ENCODE data around the gene VPS50. TPM values are rescaled to one million over a fixed set of nuclear protein-coding genes. Genes with fewer than 3 reads are reported as not detected.
"Not testable (repeated sequence)": the region's sequence is repeated elsewhere in the genome, so short reads cannot be mapped to it uniquely, and the experiment has no call there.

Gene VPS50
- total RNA-seq, 3 donors from 2014 or later: 12.4 to 14.1 (median 13.6) TPM

DNA sequence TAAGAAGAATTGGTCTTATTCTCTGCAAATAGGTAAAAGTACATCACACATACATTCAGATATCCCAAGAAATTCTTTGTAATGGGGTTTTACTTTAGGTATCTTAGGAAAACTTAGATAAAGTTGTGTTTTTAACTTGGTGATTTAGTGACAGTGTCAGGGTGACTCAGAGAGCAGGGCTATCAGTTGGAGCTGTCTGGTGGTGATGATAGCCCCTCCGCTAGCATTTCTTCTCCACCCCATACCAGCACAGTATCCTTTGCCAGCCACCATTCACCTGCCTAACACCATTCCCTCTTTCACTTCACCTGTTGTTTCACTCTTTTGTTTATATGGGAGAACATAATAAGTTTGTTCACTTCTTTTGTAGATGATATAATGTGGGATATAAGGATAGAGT lies 30.4 kb downstream of the VPS50 start:
- ATAC-seq: no peak
- peaks cover 22% of the 10 kb centered on the region for H3K36me3 Mint-ChIP-seq (ENCODE audit: insufficient read depth)
- H3K4me1 Mint-ChIP-seq (ENCODE audit: low read depth): no peaks in the 10 kb centered on the region
- no peaks in the 10 kb centered on the region for H3K27me3 Mint-ChIP-seq (ENCODE audit: low read depth)
- H3K4me3 Mint-ChIP-seq: no peak overlapping the region
- H3K9me3 Mint-ChIP-seq: no peaks in the 10 kb centered on the region
- no peak for DNase-seq

DNA sequence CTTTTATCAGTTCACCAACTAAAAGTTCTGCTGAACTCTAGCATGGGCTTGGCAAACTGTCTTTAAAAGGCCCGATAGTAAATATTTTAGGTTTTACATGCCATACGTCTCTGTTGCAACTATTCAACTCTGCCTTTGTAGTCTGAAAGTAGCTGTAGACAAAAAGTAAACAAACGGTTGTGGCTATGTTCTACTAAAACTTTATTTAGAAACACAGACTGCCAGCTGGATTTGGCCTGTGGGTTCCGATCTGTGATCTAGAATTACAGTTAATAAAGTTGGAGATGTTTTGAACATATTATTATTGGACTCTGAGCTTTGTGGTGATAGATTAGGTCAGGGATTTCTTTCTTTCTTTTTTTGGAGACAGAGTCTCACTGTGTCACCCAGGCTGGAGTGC lies 33.1 kb downstream of the VPS50 start:
- Mint-ChIP-seq H3K36me3 (ENCODE audit: insufficient read depth) (peaks cover 26% of the 10 kb centered on the region), H3K4me3 (no peak overlapping the region)

DNA sequence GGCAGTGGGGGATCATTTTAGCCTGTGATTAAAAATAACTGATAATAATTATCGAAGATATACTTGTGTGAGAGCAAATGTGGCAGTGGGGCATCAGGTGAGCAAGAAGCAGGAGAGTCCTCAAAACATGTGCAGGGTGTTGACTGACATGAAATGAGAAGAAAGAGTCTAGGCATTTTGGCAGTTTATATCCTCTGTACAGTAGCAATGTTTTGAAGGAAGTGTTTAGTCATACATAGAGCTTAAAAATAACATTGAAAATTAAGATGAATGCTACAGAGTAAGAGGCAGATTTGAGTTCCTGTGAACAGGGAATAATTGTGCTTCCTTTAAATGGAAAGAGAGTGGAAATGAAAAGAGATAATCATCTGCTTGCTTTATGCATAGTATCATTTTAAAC lies 47.4 kb downstream of the VPS50 start:
- peaks cover 32% of the 10 kb centered on the region for H3K36me3 Mint-ChIP-seq (ENCODE audit: insufficient read depth)
- H3K4me3 Mint-ChIP-seq: no peak overlapping the region
- H3K4me1 Mint-ChIP-seq (ENCODE audit: low read depth): no peaks in the 10 kb centered on the region
- no peaks in the 10 kb centered on the region for H3K9me3 Mint-ChIP-seq
- DNase-seq (no peak), ATAC-seq (no peak)
- H3K27me3 Mint-ChIP-seq (ENCODE audit: low read depth): no peaks in the 10 kb centered on the region

More for the DNA sequence above, 33.1 kb downstream of the VPS50 start:
- H3K9me3 Mint-ChIP-seq: no peaks in the 10 kb centered on the region
- DNase-seq (no peak), ATAC-seq (no peak)
- no peaks in the 10 kb centered on the region for H3K4me1 Mint-ChIP-seq (ENCODE audit: low read depth)
- H3K27me3 Mint-ChIP-seq (ENCODE audit: low read depth): no peaks in the 10 kb centered on the region

DNA sequence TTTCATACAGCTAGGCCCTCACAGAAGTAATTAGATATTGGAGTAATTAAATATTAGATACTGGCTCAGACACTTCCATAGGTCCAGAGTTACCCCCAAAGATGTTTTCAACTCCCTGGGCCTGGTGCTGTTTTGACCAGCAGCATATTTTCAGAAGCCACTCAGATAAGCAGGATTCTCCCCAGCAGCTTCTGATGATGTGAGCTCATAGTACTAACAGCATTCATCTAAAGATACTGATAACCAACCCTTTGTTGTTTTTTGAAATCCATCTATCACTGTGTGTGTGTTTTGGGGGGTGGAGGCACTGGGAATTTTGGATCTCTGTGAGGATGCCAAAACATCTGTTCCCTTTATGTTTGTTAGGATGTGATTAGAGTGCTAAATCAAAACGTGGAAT lies 52.7 kb downstream of the VPS50 start:
- no peak for DNase-seq
- ATAC-seq: no peak
- peaks cover 17% of the 10 kb centered on the region for H3K36me3 Mint-ChIP-seq (ENCODE audit: insufficient read depth)
- no peak overlapping the region for H3K4me3 Mint-ChIP-seq
- H3K9me3 Mint-ChIP-seq: no peaks in the 10 kb centered on the region
- no peaks in the 10 kb centered on the region for H3K4me1 Mint-ChIP-seq (ENCODE audit: low read depth)
- no peaks in the 10 kb centered on the region for H3K27me3 Mint-ChIP-seq (ENCODE audit: low read depth)

DNA sequence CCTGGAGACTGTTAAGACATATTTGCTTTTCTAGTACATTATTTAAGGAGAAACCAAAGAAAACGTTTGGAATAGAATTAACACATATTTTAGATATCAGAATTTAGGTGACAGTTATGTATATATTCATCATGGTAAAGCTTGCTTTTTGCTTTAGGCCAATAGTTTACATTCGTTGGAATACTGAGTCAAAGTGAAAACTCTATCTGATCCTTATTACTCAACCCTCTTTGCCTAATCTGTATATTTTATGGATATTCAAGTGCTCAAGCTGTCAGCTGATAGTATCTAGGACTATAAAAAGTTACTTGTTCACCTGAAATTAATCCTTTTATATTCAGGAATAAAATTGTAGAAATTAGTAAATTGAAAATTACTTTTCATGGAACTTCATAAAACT lies 61.1 kb downstream of the VPS50 start:
- H3K36me3 Mint-ChIP-seq (ENCODE audit: insufficient read depth): peaks cover 22% of the 10 kb centered on the region
- ATAC-seq (no peak), DNase-seq (no peak)
- H3K4me1 Mint-ChIP-seq (ENCODE audit: low read depth): no peaks in the 10 kb centered on the region
- H3K4me3 Mint-ChIP-seq: no peak overlapping the region
- H3K9me3 Mint-ChIP-seq: no peaks in the 10 kb centered on the region
- no peaks in the 10 kb centered on the region for H3K27me3 Mint-ChIP-seq (ENCODE audit: low read depth)

DNA sequence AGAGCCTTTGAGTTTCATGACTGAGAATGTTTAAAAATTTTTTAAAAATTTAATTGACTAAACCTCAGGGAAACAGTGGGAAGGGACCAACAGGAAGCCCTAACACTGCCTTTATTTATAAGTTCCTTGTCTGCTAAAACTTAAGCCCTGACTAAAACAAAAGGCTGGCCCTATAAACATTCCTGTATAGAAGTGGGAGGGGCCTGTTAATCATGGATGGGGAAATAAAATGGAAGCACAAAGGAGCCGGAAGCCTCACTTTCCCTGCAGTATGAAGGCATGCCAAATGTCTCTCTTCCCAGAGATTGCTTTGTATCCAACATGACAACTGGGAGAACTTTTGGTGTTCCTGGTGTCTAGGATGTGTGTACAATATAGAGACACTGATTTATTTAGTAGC lies 66.0 kb downstream of the VPS50 start:
- no peak overlapping the region for H3K4me3 Mint-ChIP-seq

DNA sequence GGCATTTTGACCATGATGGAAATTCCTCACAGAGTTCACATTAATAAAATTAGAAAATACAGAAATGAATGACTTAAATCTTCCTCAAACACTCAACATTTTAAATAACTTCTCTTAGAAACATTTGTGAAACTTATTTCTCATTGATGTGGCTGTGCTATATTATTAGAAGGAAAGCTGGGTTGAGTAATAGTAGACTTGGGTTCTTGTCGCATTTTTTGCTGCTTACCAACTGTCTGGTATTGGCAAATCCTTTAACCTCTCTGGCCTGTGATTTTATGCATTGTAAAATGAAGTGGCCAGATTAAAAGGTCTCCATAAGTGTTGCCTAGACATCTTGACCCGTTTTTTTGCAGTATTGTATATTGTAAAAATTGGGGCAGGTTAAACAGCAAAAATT lies 66.5 kb downstream of the VPS50 start:
- peaks cover 23% of the 10 kb centered on the region for H3K36me3 Mint-ChIP-seq (ENCODE audit: insufficient read depth)
- H3K9me3 Mint-ChIP-seq: no peaks in the 10 kb centered on the region

More for the DNA sequence above, 66.0 kb downstream of the VPS50 start:
- H3K4me1 Mint-ChIP-seq (ENCODE audit: low read depth): no peaks in the 10 kb centered on the region
- H3K9me3 Mint-ChIP-seq: no peaks in the 10 kb centered on the region
- no peaks in the 10 kb centered on the region for H3K27me3 Mint-ChIP-seq (ENCODE audit: low read depth)
- no peak for ATAC-seq
- no peak for DNase-seq
- H3K36me3 Mint-ChIP-seq (ENCODE audit: insufficient read depth): peaks cover 23% of the 10 kb centered on the region

DNA sequence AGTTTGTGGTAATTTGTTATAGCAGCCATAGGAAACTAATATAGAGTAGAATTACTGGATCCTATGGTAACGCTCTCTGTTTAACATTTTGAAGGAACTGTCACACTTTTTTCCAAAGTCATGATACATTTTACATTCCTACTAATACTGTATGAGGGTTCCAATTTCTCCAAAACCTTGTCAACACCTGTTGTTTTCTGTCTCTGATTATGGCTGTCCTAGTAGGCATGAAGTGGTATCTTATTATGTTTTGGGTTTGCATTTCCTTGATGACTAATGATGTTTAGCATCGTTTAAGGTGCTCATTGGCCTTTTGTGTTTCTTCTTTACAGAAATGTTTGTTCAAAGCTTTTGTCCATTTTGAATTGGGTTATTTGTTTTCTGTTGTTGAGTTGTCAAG lies 69.6 kb downstream of the VPS50 start:
- ATAC-seq (no peak), DNase-seq (no peak)
- no peak overlapping the region for H3K4me3 Mint-ChIP-seq
- peaks cover 32% of the 10 kb centered on the region for H3K36me3 Mint-ChIP-seq (ENCODE audit: insufficient read depth)
- H3K27me3 Mint-ChIP-seq (ENCODE audit: low read depth): no peaks in the 10 kb centered on the region
- H3K4me1 Mint-ChIP-seq (ENCODE audit: low read depth): no peaks in the 10 kb centered on the region
- no peaks in the 10 kb centered on the region for H3K9me3 Mint-ChIP-seq

More for the DNA sequence above, 66.5 kb downstream of the VPS50 start:
- DNase-seq (no peak), ATAC-seq (no peak)
- H3K4me1 Mint-ChIP-seq (ENCODE audit: low read depth): no peaks in the 10 kb centered on the region
- no peak overlapping the region for H3K4me3 Mint-ChIP-seq
- H3K27me3 Mint-ChIP-seq (ENCODE audit: low read depth): no peaks in the 10 kb centered on the region

DNA sequence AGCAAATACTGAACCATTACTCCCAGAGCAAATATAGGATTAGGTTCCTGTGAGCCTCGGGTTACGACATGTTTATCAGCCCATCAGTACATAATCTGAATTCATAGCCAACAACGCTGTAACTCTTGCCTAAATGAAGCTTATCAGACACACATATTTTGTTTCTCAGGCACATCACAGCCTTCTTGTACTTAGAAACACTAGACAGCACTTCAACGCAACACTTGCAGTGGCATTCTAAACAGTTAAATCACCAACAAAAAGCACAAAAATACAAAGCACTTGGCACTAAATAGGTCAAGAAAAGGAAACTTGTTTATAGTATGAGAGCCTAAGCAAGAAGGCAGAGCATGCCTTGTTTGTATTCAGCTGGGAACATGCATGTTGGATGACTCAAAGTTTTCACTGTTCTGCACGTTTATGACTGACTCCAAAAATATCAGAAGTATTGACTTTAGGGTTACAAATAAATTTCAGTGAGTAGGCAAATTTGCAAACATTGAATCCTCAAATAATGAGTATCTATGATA lies 75.0 kb downstream of the VPS50 start:
- H3K4me3 Mint-ChIP-seq: no peak overlapping the region
- H3K9me3 Mint-ChIP-seq: no peaks in the 10 kb centered on the region
- no peaks in the 10 kb centered on the region for H3K4me1 Mint-ChIP-seq (ENCODE audit: low read depth)
- H3K27me3 Mint-ChIP-seq (ENCODE audit: low read depth): no peaks in the 10 kb centered on the region
- ATAC-seq: no peak
- DNase-seq: no peak
- peaks cover 35% of the 10 kb centered on the region for H3K36me3 Mint-ChIP-seq (ENCODE audit: insufficient read depth)

DNA sequence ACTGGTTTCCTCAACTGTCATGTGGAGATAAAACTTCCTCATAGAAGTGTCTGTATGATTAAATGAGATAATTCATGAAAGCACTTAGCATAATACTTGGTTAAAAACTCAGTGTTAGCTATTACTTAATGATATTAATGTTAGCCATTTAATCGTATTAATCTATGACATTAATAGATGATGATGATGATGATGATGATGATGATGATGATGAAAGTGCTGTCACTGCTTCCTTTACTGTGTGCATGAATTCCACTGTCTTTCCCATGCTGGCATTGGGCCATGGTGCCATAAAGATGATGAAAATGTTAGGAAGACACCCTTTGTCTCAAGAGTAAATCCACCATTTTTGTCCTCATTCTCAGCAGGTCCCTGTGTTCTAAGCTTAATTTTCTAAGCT lies 75.8 kb downstream of the VPS50 start:
- ATAC-seq (no peak), DNase-seq (no peak)
- Mint-ChIP-seq H3K4me3 (no peak overlapping the region), H3K4me1 (ENCODE audit: low read depth) (no peaks in the 10 kb centered on the region), H3K27me3 (ENCODE audit: low read depth) (no peaks in the 10 kb centered on the region), H3K36me3 (ENCODE audit: insufficient read depth) (peaks cover 38% of the 10 kb centered on the region), H3K9me3 (no peaks in the 10 kb centered on the region)

DNA sequence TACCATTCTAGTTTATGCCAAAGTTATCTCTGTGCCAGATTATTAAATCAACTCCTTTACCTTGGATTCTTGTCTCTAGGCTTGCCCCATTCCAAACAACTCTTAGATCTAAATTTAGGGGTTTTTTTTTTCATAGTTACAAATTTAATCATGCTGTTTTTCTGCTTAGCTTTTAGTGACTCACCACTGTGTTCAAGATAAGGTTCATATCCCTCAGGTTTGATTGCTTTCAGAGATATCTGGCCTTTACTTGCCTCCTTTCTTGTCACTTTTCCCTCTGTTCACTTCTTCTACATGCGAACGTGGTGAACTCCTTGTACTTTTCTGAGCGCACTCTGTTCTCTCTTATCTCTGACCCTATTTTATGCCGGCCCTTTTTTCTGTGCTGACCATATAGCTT lies 78.2 kb downstream of the VPS50 start:
- Mint-ChIP-seq H3K27me3 (ENCODE audit: low read depth) (no peaks in the 10 kb centered on the region), H3K9me3 (no peaks in the 10 kb centered on the region), H3K36me3 (ENCODE audit: insufficient read depth) (peaks cover 43% of the 10 kb centered on the region), H3K4me1 (ENCODE audit: low read depth) (no peaks in the 10 kb centered on the region), H3K4me3 (no peak overlapping the region)
- DNase-seq (no peak), ATAC-seq (no peak)

DNA sequence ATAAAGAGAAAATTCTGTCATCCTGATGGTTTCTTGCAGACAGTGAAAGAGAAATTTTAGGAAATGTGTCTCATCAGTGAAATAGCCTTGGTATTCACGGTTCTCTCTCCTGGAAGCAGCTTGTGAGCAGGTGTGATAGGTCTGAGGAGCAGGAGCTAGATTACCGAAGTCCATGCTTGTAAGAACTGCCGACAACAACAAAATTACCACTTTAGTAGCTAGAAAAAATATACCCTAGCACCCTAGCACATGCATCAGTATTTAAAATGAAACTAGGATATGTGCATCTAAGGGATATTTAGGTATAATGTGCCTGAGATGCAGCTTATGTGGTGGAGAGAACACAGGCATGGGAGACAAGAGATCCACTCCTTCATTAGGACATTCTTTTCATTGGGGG lies 82.3 kb downstream of the VPS50 start:
- H3K9me3 Mint-ChIP-seq: no peaks in the 10 kb centered on the region
- no peak overlapping the region for H3K4me3 Mint-ChIP-seq
- DNase-seq: no peak
- H3K36me3 Mint-ChIP-seq (ENCODE audit: insufficient read depth): peaks cover 36% of the 10 kb centered on the region
- peaks cover 7% of the 10 kb centered on the region for H3K4me1 Mint-ChIP-seq (ENCODE audit: low read depth)
- ATAC-seq: no peak
- no peaks in the 10 kb centered on the region for H3K27me3 Mint-ChIP-seq (ENCODE audit: low read depth)

DNA sequence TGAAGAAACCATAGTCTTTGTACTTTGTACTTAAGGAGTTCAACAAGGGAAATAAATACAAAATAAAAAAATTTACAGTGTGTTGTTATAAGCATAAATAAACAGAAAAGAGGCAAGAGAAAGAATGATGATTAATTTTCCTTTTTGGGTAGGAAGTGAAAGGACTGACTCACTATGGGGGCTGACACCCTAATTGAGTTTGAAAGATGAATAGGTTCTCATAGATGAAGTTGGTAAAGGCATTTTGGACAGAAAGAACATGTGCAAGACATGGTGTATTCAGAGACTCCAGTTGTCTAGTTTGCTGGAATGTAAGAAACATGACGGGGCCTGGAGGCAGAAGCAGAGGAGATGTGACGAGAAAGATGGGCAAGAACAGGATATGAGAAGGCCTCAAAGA lies 83.7 kb downstream of the VPS50 start:
- no peaks in the 10 kb centered on the region for H3K27me3 Mint-ChIP-seq (ENCODE audit: low read depth)
- H3K4me3 Mint-ChIP-seq: no peak overlapping the region
- DNase-seq (no peak), ATAC-seq (no peak)
- H3K9me3 Mint-ChIP-seq: no peaks in the 10 kb centered on the region
- peaks cover 7% of the 10 kb centered on the region for H3K4me1 Mint-ChIP-seq (ENCODE audit: low read depth)
- H3K36me3 Mint-ChIP-seq (ENCODE audit: insufficient read depth): peaks cover 31% of the 10 kb centered on the region

DNA sequence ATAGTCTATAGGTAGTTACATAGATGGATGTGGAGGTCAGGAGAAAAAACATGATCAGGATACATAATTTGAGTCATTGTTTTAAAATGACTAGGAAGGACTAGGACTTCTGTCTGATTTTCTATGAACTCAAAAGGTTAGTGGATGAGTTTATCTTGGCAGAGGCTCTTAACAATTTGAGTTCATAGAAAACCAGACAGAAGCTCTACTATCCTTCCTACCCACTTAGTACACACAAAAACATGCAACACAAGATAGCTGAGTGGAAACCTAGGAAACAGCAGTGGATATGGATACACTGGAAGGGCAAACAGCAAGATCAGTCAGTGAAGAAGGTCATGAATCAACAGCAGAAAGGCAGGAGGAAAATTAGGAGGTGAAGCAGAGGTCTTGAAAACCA lies 84.6 kb downstream of the VPS50 start:
- H3K9me3 Mint-ChIP-seq: no peaks in the 10 kb centered on the region
- H3K36me3 Mint-ChIP-seq (ENCODE audit: insufficient read depth): peaks cover 39% of the 10 kb centered on the region
- DNase-seq (no peak), ATAC-seq (no peak)
- H3K4me3 Mint-ChIP-seq: no peak overlapping the region
- H3K4me1 Mint-ChIP-seq (ENCODE audit: low read depth): peaks cover 7% of the 10 kb centered on the region
- no peaks in the 10 kb centered on the region for H3K27me3 Mint-ChIP-seq (ENCODE audit: low read depth)

DNA sequence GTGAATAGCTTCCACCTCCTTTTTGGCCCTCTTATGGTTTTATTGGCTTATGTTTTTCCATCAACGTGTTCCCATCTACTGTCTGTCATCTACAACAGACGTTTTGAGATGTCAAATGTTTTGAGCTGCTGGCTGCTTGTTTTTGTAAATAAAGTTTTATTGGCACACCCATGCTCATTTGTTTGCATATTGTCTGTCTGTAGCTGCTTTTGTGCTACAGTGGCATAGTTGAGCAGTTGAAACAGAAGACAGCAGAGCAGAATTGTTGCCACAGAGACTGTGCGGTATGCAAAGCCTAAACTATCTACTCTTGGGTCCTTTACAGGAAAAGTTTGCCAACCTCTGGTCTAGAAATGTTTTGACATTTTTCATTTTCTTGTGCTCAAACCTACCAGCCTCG lies 88.7 kb downstream of the VPS50 start:
- H3K36me3 Mint-ChIP-seq (ENCODE audit: insufficient read depth): peaks cover 30% of the 10 kb centered on the region
- H3K4me1 Mint-ChIP-seq (ENCODE audit: low read depth): peaks cover 7% of the 10 kb centered on the region

DNA sequence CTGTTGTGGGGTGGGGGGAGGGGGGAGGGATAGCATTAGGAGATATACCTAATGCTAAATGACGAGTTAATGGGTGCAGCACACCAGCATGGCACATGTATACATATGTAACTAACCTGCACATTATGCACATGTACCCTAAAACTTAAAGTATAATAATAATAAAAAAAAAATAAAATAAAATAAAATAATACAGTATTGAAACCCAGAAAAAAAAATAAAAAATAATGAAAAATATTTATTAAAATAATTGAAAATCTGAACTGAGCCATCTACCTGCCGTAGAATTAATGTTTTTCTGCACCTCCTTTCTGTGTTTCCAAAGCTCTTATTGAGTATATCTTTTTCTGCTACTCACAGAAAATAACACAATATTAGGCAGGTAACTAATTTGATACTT lies 94.1 kb downstream of the VPS50 start:
- not testable (repeated sequence) for H3K4me3 Mint-ChIP-seq; DNase-seq; H3K4me1 Mint-ChIP-seq (ENCODE audit: low read depth); H3K27me3 Mint-ChIP-seq (ENCODE audit: low read depth); ATAC-seq; H3K9me3 Mint-ChIP-seq
- H3K36me3 Mint-ChIP-seq (ENCODE audit: insufficient read depth): peaks cover 14% of the 10 kb centered on the region

More for the DNA sequence above, 88.7 kb downstream of the VPS50 start:
- no peaks in the 10 kb centered on the region for H3K9me3 Mint-ChIP-seq
- ATAC-seq (no peak), DNase-seq (no peak)
- H3K27me3 Mint-ChIP-seq (ENCODE audit: low read depth): no peaks in the 10 kb centered on the region
- H3K4me3 Mint-ChIP-seq: no peak overlapping the region

All from activated T-cell treated with anti-CD3 and anti-CD28 coated beads, Interleukin-2, amount 50 U/mL, for 4 hours (primary cell).